Common myeloid progenitor, CD34-positive (primary cell): ENCODE results near the gene KIAA2012.
A peak's percentile ranks its signal among the peaks of the same experiment; 100 is the strongest.

Experiments
- CTCF ChIA-PET: fragments of 350-600 bp; sonication (Branson Sonifier 250); formaldehyde crosslinking; loops from one replicate; lab custom pipeline; 2021; ENCODE audit warnings: antibody characterized with exemption; lab: Charles Lee
- POLR2A ChIA-PET: fragments of 350-600 bp; sonication (Branson Sonifier 250); formaldehyde crosslinking; loops from one replicate; lab custom pipeline; 2021; ENCODE audit warnings: antibody characterized with exemption; lab: Charles Lee
- DNase-seq, 3 donors: peaks; one replicate each; pipeline versions ENCODE4 v3.0.0 to v3.0.0-alpha.2; 2013
- H3K27ac ChIP-seq, 2 experiments: 1 replicate in 1 of 2; 2 replicates in 1 of 2; pipeline ENCODE4 v1.7.0; 2013; ENCODE audit warnings: inconsistent platforms in 2 of 2, low read length in 2 of 2, mild to moderate bottlenecking in 2 of 2, low read depth in 1 of 2, moderate library complexity in 1 of 2; ENCODE audit not compliant: severe bottlenecking in 2 of 2, insufficient read depth in 1 of 2, poor library complexity in 1 of 2
- H3K27me3 ChIP-seq, 5 experiments: replicated peaks in 2 of 5; 1 replicate in 3 of 5; 2 replicates in 2 of 5; pipeline versions ENCODE4 v1.6.1 to v1.7.0; 2013; ENCODE audit warnings: low read length in 4 of 5, mild to moderate bottlenecking in 2 of 5, moderate library complexity in 2 of 5, inconsistent platforms in 1 of 5; ENCODE audit not compliant: insufficient read depth in 5 of 5, control insufficient read depth in 4 of 5
- H3K36me3 ChIP-seq, 4 experiments: 1 replicate in 2 of 4; 2 replicates in 2 of 4; pipeline versions ENCODE4 v1.6.1 to v1.7.0; 2013; ENCODE audit warnings: low read length in 3 of 4, control low read depth in 1 of 4, mild to moderate bottlenecking in 1 of 4; ENCODE audit not compliant: control insufficient read depth in 4 of 4, insufficient read depth in 4 of 4
- H3K4me1 ChIP-seq, 4 experiments: 1 replicate in 3 of 4; 2 replicates in 1 of 4; pipeline versions ENCODE4 v1.6.1 to v1.7.1; 2013; ENCODE audit warnings: low read length in 3 of 4, mild to moderate bottlenecking in 3 of 4, control low read depth in 1 of 4, inconsistent platforms in 1 of 4, moderate library complexity in 1 of 4; ENCODE audit not compliant: control insufficient read depth in 4 of 4, insufficient read depth in 4 of 4; ENCODE audit errors: control extremely low read depth in 1 of 4
- H3K4me3 ChIP-seq, 7 experiments: 1 replicate in 4 of 7; 2 replicates in 3 of 7; pipeline versions ENCODE4 v1.5.1 to v1.7.0; 2013; ENCODE audit warnings: mild to moderate bottlenecking in 7 of 7, low read length in 6 of 7, moderate library complexity in 6 of 7, inconsistent platforms in 2 of 7, low read depth in 2 of 7, control low read depth in 1 of 7; ENCODE audit not compliant: insufficient read depth in 4 of 7, control insufficient read depth in 1 of 7; ENCODE audit errors: extremely low read depth in 1 of 7
- H3K9me3 ChIP-seq, 5 experiments: 1 replicate in 4 of 5; 2 replicates in 1 of 5; pipeline versions ENCODE4 v1.6.1 to v1.7.1; 2013; ENCODE audit warnings: low read length in 4 of 5, mild to moderate bottlenecking in 2 of 5, inconsistent platforms in 1 of 5, low read depth in 1 of 5, moderate library complexity in 1 of 5; ENCODE audit not compliant: control insufficient read depth in 4 of 5, insufficient read depth in 2 of 5; ENCODE audit errors: control extremely low read depth in 1 of 5
- WGBS: methylation state at CpG from one replicate; pipeline ENCODE4 v1.1.5; 2013; ENCODE audit not compliant: insufficient coverage; 5-methylcytosine and 5-hydroxymethylcytosine counted together

KIAA2012 gene

GRCh38 chr2:202095235-202095634 is 22.2 kb downstream of the KIAA2012 start:
- Histone ChIP-seq H3K36me3 (no peaks in the 10 kb centered on the region), H3K4me3 (no peak overlapping the region), H3K9me3 (no peaks in the 10 kb centered on the region), H3K27me3 (peaks cover 0 to 2% (median 0%) of the 10 kb centered on the region in 5 experiments), H3K4me1 (peaks cover 0 to 16% (median 10%) of the 10 kb centered on the region in 4 experiments), H3K27ac (no peak overlapping the region)
- DNase-seq: no peak
- CTCF ChIA-PET: interaction anchor here (1.2 kb wide), 1 partner anchor 20 kb away, joined by 3 read pairs; no protein-coding TSS in a partner anchor
- POLR2A ChIA-PET: no interaction called here

GRCh38 chr2:202096736-202097135 is 23.7 kb downstream of the KIAA2012 start:
- Histone ChIP-seq H3K4me3 (no peak overlapping the region), H3K27me3 (peaks cover 0 to 2% (median 0%) of the 10 kb centered on the region in 5 experiments), H3K9me3 (no peaks in the 10 kb centered on the region), H3K4me1 (peaks cover 0 to 9% (median 4%) of the 10 kb centered on the region in 4 experiments), H3K27ac (no peak overlapping the region), H3K36me3 (no peaks in the 10 kb centered on the region)
- CTCF ChIA-PET: interaction anchor here (0.9 to 1.1 kb wide), 2 partner anchors 9 to 13 kb away, joined by 3 read pairs; no protein-coding TSS in a partner anchor
- 61% methylated on average over 2 of the region's 3 CpGs for WGBS
- no peak for DNase-seq
- POLR2A ChIA-PET: no interaction called here

- peaks cover 0 to 2% (median 0%) of the 10 kb centered on the region in 5 experiments for H3K27me3 ChIP-seq
- WGBS: 100% methylated on average over 1 of the region's 3 CpGs
- H3K9me3 ChIP-seq: no peaks in the 10 kb centered on the region
- POLR2A ChIA-PET: no interaction called here
- CTCF ChIA-PET: no interaction called here
- peaks cover 0 to 6% (median 3%) of the 10 kb centered on the region in 4 experiments for H3K4me1 ChIP-seq
- DNase-seq: no peak
- H3K4me3 ChIP-seq: no peak overlapping the region
- H3K27ac ChIP-seq: no peak overlapping the region
- no peaks in the 10 kb centered on the region for H3K36me3 ChIP-seq
Observed at GRCh38 chr2:202098291-202098690, 25.2 kb downstream of the KIAA2012 start.

GRCh38 chr2:202099515-202099914 is 26.5 kb downstream of the KIAA2012 start:
- peaks cover 0 to 6% (median 3%) of the 10 kb centered on the region in 4 experiments for H3K4me1 ChIP-seq
- WGBS: 98% methylated on average over 6 of the region's 7 CpGs
- H3K27ac ChIP-seq: no peak overlapping the region
- CTCF ChIA-PET: interaction anchor here (0.9 kb wide), 1 partner anchor 80 kb away, joined by 3 read pairs; no protein-coding TSS in a partner anchor
- DNase-seq: no peak
- peaks cover 0 to 2% (median 0%) of the 10 kb centered on the region in 5 experiments for H3K27me3 ChIP-seq
- H3K36me3 ChIP-seq: no peaks in the 10 kb centered on the region
- POLR2A ChIA-PET: no interaction called here
- no peak overlapping the region for H3K4me3 ChIP-seq
- peaks cover 0 to 2% (median 0%) of the 10 kb centered on the region in 5 experiments for H3K9me3 ChIP-seq

GRCh38 chr2:202100176-202100575 is 27.1 kb downstream of the KIAA2012 start:
- CTCF ChIA-PET: no interaction called here

GRCh38 chr2:202101026-202101579 is 28.0 kb downstream of the KIAA2012 start:
- ChIA-PET CTCF (no interaction called here), POLR2A (no interaction called here)
- Histone ChIP-seq H3K4me1 (peaks cover 0 to 6% (median 3%) of the 10 kb centered on the region in 4 experiments), H3K27me3 (peaks cover 0 to 2% (median 0%) of the 10 kb centered on the region in 5 experiments), H3K36me3 (no peaks in the 10 kb centered on the region), H3K9me3 (peaks cover 0 to 2% (median 0%) of the 10 kb centered on the region in 5 experiments), H3K27ac (no peak overlapping the region), H3K4me3 (no peak overlapping the region)
- no peak for DNase-seq
- 94% methylated on average over 2 of the region's 3 CpGs for WGBS

More at GRCh38 chr2:202100176-202100575, 27.1 kb downstream of the KIAA2012 start:
- WGBS: 60% methylated on average over 1 of the region's 4 CpGs
- POLR2A ChIA-PET: no interaction called here
- no peak overlapping the region for H3K4me3 ChIP-seq
- peak in 2 of 3 donors; percentile 51 to 67 for DNase-seq
- peaks cover 0 to 6% (median 3%) of the 10 kb centered on the region in 4 experiments for H3K4me1 ChIP-seq
- H3K36me3 ChIP-seq: no peaks in the 10 kb centered on the region
- peaks cover 0 to 2% (median 0%) of the 10 kb centered on the region in 5 experiments for H3K27me3 ChIP-seq
- peaks cover 0 to 2% (median 0%) of the 10 kb centered on the region in 5 experiments for H3K9me3 ChIP-seq
- H3K27ac ChIP-seq: no peak overlapping the region

- Histone ChIP-seq H3K9me3 (peaks cover 0 to 2% (median 0%) of the 10 kb centered on the region in 5 experiments), H3K4me3 (no peak overlapping the region), H3K4me1 (peaks cover 0 to 6% (median 3%) of the 10 kb centered on the region in 4 experiments), H3K36me3 (no peaks in the 10 kb centered on the region), H3K27ac (no peak overlapping the region), H3K27me3 (peaks cover 0 to 2% (median 0%) of the 10 kb centered on the region in 5 experiments)
- no peak for DNase-seq
- POLR2A ChIA-PET: no interaction called here
- 88% methylated on average over 4 of the region's 4 CpGs for WGBS
- CTCF ChIA-PET: interaction anchor here (0.7 to 1.9 kb wide), 5 partner anchors 9 to 76 kb away, joined by 3 to 4 read pairs (median 4); no protein-coding TSS in a partner anchor
Observed at GRCh38 chr2:202102425-202103000, 29.5 kb downstream of the KIAA2012 start.
